Esophagus muscularis mucosa (tissue), 4 donors: ENCODE measurements around the gene FYB1.

Experiments
- CTCF ChIP-seq, 3 experiments: fragments of 200-600 bp in 2 of 3; fragments of 450-650 bp in 1 of 3; sonication (generic) in 2 of 3; IDR thresholded peaks; one replicate each; pipeline ENCODE4 v1.5.1; 2017 to 2019; ENCODE audit warnings: antibody characterized with exemption in 3 of 3, mild to moderate bottlenecking in 2 of 3, moderate library complexity in 1 of 3
- EP300 ChIP-seq: sonication (generic); formaldehyde crosslinking; IDR thresholded peaks from one replicate; pipeline ENCODE4 v1.6.1; 2017; ENCODE audit warnings: antibody characterized with exemption
- POLR2A ChIP-seq: fragments of 450-650 bp; IDR thresholded peaks from one replicate; pipeline ENCODE4 v1.6.1; 2017; ENCODE audit warnings: antibody characterized with exemption, moderate library complexity, mild to moderate bottlenecking, low read depth
- POLR2AphosphoS5 ChIP-seq, 2 donors: sonication (generic); formaldehyde crosslinking; IDR thresholded peaks; one replicate each; pipeline ENCODE4 v1.6.1; 2017; ENCODE audit warnings: antibody characterized with exemption in 2 of 2

- TF ChIP-seq CTCF (IDR thresholded peaks at IDR 0.05) (no peak), POLR2AphosphoS5 (IDR thresholded peaks at IDR 0.05) (no peak), EP300 (no peak), POLR2A (no peak)
Observed at GRCh38 chr5:39233783-39234182, 14.4 kb upstream of the FYB1 start.
